ENCODE measurements around the gene PTGR3.

The PTGR3 gene

DNA sequence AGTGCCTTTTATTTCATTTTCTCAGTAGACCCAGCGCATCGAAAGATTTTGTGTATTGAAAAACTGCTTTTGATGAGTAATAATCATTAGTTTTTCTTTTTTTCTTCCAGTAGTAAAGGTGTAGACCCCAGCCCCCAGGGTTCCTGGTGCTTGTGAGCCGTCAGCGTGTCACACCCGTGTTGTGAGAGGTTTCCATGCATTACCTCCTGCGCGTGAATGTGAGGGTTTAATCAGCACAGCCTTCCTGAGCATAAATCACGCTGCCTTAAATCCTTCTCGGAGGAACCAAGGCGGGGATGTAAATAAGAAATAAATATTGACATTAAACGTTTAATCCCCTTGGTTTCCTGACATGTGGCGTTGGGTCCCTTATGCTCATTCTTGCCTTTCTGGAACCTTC, 26.0 kb upstream of the PTGR3 start:
- no peak for DNase-seq (ENCODE audit: low spot score)

DNA sequence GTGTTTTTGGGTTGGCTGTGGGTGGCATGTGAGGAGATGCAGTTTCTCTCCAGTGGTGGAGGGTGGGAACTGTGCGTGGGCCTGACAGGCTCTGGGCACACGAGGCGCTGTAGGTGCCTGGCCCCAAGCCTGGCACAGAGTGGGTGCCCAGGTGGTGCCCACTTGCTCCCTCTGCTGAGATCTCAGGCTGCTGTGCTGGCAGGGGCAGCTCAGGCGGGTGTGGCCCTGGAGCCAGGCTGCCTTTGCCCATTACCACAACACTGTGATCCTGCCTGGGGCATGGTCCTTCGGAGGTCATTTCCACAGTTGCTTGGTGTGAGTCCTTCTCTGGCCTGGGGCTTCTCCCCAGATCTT, 22.1 kb upstream of the PTGR3 start:
- no peak for DNase-seq (ENCODE audit: low spot score)

DNA sequence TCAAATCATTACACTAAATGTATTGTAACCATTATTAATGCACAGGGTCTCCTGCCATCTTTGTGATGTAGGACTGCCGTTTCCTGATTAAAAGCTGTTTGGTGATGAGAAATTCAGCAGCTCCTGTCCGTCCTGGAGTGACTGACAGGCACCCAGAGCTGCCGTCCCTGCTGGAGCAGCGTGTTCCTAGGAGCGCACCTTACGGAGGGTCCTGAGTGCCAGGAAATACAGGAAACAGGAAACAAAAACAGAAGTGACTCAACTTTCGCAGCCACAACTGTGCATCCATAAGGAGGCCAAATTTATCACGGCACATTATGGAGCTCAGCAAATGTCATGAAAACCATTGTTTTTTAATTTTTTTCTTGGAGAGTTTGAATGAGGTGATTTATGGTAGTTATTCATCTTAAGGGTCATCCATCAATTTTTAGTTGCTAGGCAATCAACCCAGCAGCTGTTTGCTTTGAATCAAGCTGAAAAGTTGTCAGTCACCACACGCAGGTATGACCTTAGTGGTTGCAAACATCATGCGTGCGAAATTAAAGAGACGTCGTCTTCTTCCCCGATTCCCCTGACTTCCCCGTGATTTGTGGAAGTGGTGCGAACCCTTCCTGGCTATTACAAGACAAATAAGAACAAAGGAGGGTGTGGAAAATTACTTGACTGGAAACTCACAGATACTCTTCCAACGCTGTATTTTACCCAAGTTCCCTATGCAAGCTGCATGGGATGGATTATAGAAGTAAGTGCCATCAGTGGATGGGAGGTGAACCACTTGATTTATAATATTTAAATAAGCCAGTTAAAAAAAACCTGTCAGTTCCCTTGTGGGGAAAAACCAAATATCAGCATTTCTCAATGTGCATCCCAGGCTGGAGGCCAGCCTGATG, 21.5 kb upstream of the PTGR3 start:
- DNase-seq (ENCODE audit: low spot score), result no peak

DNA sequence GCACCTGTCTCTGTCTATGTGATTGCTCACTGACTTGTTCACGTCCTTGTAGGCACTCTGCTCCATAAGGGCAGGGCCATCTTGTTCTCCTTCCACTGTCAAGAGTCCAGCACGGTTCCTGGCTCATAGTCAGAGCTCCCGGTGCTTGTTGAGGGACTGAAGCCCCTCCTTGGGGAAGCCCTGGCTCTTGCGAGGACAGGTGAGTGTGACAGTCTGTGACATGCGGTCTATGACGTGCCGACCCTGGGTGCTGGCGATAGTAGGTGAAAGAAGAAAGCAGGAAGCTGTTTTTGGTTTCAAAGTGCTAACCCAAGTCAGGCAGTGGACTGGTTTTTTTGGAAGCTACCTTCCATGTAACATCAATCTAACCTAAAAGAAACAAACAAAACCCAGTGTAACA, 20.5 kb upstream of the PTGR3 start:
- DNase-seq (ENCODE audit: low spot score), result no peak

DNA sequence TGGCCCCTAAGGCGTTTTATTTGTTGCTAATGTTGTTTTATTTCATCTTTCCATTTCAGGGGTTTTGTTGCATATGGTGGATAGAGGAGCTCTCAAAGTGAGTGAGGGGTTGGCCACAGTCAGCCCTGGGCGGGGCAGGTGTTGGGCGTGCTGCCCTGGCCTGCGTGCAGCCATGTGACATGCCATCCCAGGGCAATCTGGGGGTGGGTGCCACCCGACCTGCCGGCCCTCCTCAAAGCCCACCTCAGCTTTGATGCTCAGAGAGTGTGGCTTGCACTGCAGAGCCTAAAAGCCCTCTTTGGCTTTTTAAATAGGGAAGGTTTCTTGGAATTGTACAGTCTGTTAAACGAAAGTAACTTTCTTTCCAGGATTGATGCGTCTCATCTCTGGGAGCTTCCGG, 20.0 kb upstream of the PTGR3 start:
- DNase-seq (ENCODE audit: low spot score), result no peak

DNA sequence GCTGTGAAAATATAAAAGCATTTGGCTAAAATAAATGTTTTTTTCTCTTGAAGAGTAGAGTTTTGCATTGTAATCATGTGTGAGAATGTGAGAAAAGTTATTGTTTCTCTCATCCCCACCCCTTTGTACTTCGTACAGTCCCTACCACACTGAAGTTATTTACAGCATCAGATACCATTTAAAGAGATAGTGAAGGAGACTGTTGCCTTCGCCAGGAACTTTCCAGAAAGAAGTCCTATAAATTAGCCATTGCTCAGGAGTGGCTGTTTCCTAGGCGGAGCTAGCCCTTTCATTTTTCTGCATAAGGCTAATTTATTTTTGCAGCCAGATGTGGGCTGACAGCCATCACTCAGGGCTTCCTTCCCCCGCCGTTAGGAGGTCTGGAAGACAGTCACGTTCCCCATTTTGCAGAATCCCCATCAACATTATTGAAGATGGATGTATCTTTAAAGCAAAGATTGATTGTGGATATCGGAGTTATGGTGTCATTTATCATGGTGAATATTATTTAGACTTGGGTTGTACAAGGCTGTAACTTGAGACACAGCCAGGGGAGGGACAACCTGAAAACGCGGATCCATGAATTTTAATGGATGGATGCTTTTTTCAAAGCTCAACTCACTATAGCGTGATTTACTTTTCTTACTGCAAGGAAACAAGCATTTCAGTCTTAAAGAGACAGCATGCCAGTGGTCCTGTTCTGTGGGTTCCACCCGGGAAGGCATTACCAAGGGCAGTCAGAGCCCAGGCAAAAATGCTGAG, 18.8 kb upstream of the PTGR3 start:
- DNase-seq (ENCODE audit: low spot score), result no peak

DNA sequence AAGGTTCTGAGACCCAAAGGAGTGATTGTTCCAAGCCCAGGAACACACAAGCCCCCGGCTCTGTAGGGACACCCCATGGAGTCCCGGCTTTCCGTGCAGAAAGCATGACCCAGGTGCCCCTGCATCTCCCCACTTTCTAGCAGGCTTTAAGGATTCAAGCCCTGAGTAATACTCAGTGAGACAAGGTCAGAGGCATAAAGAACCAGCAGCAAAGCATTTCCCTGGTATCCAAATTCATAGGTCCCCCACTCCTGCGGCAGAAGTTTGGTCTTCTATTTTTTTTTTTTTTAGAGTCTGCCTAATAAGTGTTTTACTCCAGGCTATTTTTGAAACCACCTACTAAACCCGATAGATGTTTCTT, 18.0 kb upstream of the PTGR3 start:
- no peak for DNase-seq (ENCODE audit: low spot score)

DNA sequence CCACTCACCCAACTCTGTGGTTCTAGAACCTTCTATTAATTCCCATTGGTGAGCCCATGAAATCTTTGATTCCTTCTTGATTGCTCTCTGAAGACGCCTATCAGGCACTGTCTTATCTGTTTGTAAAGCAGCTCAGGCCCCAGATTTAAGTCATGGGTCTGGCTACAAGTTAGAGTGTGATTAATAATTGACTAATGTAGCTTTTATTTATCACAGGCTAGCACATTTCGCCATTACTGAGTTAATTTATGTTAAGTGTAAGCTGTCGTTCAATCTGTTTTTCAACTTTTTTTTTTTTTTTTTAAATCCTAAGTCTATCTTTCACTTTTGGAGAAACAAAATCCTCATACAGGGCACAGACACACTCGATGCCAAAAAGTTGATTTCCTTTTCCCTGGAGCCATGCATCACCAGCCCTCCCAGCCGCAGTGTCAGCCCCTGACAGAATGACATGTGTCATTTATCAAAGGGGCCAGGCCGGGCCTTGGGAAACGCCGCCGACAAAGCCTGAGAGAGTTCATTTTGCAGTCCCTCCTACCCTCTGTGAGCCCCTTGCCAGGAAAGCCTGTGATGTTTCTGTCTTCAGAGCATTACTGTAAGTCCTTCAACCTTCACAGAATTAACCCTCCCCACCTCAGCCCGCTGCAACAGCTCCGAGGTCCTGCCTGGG, 17.5 kb upstream of the PTGR3 start:
- no peak for DNase-seq (ENCODE audit: low spot score)

DNA sequence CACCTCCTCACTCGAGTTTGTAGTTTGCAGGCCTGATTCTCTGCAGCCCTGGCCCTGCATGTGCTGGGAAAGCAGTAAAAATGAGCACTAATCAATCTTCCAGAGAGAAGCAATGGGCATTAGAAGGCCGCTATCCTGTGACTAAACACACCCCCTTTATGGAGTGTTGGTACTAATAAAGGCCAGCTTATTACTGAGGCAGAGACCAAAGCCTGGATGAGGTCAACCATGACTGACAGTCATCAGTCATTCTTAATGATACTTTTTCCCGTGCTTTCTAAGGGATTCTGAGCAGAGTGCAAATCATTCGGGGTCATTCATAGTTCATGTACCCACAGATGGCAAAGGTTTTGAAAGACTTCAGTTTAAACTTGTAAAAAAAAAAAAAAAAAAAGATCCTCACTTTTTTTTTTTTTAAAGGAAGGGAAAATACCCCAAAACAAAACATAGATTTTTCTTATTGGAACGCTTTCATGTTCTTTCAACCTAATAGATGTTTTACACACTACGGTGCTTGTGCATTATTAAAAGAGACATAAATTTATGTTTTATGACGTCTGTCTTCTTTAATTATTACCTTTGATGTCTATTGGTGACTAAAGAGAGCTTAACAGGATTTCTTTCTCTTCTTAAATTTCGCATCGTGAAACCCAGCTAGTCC, 14.9 kb upstream of the PTGR3 start:
- DNase-seq (ENCODE audit: low spot score), result no peak

DNA sequence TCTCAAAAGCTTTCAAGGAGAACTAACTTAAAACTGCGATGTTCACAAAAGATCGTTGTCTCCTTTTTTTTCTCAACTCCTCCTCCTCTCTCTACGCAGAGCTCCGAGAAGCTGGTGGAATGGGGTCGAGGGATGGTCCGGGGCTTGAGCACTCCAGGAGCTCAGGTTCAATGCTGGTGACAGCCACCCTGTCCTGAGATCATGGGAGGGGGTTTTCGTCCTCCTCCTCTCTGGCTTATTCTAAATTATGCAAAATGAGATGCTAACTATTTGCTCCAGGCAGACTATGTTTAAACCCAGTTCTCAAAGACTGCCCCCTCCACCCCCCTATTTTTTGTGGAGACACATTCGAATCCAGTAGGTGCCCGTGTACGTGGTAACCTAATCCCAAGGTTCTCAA, 13.5 kb upstream of the PTGR3 start:
- DNase-seq (ENCODE audit: low spot score), result no peak

DNA sequence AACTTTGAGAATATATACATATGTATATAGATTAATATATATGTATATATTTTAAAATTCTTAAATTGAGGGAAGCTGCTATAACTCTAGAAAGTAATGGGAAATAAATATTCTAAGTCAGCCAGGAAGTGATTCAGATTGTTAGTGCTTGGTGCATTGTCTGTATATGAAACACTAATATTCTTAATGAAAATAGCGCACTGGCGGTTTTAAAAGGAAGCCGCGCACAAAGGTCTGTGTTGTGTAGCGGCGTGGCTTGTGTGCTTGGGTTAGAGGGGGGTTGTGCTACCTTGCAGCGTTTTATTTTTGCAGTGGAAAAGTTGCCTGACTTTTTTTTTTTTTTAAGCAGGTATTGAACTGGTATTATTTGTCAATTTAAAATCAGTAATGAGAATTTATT, 13.0 kb upstream of the PTGR3 start:
- no peak for DNase-seq (ENCODE audit: low spot score)

DNA sequence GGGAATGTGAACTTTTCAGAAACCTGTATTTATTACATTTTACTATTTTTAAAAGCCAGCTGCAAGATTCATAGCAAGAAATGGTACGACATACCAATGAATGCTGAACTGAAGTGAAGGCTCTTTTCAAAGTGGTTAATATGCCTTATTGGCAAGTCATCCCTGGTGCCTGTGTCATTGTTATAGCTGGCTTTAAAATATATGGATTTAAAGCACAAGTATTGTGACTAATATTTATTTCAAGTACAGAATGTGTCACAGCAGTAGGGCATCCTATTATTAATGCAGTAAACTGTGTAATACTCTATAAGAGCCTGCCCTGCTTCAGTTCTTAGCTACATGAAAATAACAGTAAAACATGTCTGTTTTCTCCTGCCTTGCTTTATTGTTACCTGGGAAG, 12.5 kb upstream of the PTGR3 start:
- no peak for DNase-seq (ENCODE audit: low spot score)

DNA sequence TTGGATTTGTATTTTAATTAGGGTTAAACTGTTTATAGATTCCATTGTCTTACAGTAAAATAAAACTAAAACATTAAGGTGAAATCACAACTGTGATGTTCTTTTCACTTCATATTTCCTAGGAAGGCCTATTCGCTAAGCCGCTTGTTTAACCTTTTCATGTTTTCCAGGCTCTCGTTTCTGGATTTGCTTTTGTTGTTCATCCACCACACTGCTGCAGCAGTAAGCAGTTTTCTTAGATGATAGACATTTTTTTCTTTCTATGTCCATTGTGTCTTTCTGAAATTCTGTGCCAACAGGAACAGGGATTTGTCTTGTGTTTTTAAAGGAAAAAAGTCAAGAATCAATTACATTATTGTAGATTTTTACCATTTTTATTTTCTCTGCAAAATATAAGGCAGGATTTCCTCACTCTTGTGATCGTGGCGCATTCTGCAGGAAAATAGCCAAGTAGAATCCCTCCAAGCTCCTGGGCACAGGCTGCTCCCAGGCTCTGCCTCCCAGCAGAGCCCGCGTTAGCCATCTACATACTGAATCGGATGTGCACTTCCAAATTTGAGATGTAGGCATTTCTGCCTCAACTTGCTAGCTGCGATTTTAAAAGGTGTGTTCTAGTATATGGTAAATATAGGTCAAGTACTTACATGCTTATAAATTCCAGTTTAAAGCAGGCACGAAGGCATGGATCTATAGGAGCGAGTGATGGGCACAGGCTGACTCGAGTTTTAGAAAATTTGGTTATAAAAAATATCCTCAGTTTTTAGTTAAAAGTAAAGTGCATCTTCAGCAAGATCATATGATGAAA, 11.8 kb upstream of the PTGR3 start:
- no peak for DNase-seq (ENCODE audit: low spot score)

DNA sequence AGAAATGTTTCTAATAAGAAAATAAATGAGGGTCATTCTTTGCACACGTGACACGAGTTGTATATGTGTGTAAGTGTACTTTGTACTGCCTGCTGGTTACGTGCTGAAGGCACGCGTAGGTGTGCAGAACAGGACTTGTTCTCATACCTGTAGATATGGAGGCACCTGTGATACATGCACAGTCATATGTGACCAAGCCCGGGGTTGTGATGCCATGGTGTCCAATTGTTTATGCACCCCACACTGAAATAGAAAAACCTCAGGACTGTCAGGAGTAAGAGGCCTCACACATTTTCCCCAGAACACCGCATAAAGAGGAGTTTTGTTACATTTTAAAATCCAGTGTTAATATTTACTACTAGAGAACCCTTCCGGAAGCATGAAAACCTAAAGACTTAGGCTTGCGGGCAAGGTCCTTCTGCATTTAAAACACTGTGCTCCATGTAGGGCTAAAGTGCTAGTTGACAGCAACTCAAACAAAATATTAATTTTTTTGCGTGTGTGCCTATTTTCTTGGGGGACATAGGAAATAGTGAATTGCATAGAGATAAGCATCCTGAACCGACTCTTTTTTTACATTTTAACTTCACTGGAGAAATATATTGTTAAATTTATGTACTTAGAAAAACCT, 10.9 kb upstream of the PTGR3 start:
- no peak for DNase-seq (ENCODE audit: low spot score)

DNA sequence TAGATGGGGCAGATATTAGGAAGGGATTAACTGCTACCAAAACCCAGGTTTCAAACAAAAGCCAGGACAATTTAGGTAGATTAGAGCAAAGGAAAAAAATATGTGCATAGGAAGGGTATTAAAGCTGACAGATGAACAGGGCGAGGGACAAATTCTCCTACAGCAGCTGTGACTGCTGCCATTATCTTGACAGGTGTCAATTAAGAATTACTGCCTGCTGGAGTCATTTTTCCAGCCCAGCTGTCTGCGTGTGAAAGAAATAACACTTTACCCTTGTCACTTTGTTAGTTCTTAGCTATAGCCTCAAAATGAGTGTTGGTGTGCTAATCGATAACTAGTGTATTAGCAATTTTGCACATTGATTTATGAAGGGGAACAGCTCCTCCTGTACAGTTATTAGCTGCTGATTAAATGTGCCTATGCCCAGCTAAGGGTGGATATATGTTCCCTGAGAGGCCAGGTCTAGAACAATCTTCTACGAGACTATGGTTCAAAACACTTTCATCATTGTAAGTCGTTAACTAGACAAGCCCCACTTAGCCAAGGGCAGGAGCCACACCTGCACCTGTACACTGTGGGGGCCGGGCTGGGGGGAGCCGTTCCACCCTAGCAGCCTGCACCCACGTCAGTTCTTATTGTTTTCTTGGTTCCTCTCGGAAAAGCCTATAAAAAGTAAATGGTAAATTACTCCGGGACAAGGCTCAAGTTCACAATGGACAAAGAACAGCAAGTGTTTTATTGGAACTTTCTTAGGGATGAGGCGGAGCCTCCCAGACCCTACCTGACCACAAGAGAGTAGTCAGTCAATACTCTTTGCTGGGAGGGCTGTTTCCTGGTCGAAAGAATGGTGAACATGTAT, 9.4 kb upstream of the PTGR3 start:
- no peak for DNase-seq (ENCODE audit: low spot score)

DNA sequence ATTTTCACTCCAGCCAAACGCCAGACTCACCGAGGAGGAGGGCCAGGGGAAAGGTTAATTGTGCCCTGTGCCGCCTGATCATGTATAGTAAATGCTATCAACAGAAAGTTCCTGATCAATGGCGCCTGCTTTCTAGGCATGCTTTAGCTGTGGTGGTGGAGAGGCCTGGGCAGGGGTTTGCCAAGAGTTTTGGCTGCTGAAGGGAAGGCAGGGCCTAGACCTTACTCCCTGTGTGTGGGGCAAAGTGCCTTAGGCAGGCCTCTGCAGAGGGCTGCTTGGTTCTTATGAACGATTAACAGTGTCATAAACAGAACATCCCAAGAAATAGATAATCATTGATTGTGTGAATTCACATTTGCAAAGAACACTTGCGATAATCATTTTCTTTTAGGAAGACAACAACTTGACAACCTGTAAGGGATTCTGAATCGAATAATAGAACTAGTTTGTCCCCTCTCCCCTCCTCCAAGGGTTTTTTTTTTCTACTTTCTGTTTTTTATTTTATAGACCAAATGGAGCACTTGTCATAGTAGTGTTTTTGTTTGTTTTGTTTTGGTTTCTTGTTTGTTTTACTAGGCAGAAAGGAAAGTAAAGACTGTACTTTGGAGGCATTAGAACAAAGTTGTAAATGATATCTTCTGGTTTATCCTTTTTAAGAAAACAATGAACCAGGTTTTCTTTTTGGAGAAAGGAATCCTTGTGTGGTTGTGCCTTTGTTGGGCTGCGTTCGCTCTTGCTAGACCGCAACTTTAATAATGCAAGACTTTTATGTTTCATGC, 8.2 kb upstream of the PTGR3 start:
- no peak for DNase-seq (ENCODE audit: low spot score)

DNA sequence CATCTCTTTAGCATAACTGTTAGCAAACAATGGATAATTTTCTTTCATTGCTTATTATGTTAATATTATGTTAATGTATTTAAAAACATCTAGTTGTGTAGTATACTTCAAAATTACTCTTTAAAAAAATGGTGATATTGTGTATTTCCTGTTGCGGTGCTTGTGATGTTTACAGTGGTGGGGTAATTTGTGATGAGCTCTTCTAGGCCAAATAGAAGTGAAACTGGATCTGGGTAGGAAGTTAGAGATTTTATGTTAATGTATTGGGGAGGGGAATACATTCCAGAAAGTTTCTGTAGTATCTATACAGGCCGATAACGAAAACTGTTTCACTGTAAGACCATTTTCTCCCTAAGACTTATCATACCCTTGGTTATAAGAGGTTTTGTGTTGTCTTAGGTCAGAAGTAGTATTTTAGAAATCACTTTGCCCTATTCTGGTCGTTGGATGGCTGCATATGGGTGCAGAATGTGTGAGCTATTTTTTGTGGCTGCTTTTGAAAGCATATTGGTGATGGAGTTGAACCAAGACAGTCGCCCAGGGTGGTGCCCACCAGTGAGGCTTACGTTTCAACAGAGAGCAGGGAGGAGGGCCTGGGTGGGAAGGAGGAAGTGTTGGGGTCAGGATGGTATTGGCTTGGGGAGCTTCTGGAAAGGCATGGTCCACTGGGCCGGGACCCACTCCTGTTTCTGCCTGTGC, 7.4 kb upstream of the PTGR3 start:
- no peak for DNase-seq (ENCODE audit: low spot score)

DNA sequence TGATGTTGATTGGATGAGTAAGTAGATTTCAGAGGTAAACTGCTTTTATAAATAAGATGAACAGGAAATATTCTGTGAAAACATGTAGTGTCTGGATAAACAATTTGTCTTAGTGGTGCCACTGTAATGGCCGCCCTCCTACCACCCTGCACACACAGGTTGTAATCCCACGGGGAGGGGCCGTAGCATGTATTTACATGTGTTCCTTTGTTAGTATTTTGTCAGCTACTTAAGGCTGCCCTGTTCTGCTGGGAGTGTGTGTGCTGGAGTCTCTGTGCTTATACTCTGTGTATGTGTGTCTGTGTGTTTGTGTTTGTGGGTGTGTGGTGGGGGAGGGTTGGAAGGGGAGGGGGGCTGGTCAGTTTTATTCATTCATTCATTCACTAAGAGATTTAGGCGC, 6.7 kb upstream of the PTGR3 start:
- no peak for DNase-seq (ENCODE audit: low spot score)
